ENCODE results near the gene TLN1. TPM values are rescaled to one million over a fixed set of nuclear protein-coding genes. Genes with fewer than 3 reads are reported as not detected.

Gene TLN1
- total and polyA plus RNA-seq, 2 of the 8 experiments (the other 6 are each of a cell fraction or from before 2014, with no cell fraction given) = 28.1 to 90.1 TPM

DNA sequence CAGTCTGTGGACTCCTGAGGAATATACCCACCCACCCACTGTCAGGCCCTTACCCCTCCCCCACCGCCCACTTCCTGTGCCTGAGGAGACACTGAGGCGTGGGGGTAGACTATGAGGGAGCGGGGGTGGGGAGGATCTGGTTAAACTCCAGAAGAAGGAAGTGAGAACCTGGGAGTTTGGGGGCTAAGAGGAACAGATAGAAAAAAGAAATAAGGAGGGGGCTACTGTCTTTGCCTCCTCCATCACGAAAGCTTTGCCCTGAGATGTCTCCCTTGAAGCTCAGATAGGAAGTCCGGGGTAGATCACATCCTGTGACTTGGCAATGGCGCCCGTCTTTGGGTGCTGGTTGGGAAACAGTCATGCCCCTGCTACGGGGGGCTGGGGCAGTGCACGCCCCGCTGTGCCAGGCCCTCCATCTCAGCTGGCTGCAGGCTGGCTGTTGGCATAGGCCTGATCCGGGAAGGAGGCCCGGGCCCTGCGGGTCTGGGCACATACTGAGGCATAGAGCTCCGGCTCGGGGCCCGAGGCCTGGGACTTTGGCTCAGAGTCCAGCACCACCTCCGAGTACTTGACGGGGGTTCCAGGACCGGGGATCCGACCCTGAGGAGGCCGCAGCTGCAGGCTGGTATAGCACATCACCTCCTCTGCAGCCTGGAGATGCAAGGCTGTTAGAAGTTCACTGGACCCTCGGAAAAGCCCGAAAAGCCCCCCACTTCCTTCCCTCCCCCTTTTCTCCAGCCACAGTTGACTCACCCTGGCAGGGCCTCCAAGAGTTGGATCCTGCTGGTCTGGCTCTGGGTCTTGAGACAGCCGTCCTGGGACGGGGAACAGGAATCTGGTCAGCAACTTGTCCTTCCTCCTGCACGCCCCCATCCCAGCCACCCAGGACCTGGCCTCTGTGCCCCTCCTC is 82.3 kb downstream of the TLN1 start (continued):
- TF ChIP-seq SIN3A (conservative IDR thresholded peaks at IDR 0.05 in 1 of 2, IDR thresholded peaks at IDR 0.05 in 1 of 2; ENCODE audit: low read depth in 1 of 2, low read length in 2 of 2) (no peak), BRCA1 (IDR thresholded peaks at IDR 0.05; ENCODE audit: low read depth, low read length) (no peak), SP4 (IDR thresholded peaks at IDR 0.05; ENCODE audit: low read length) (no peak), TBP (IDR thresholded peaks at IDR 0.05; ENCODE audit: low read depth, low read length) (no peak), SIX5 (IDR thresholded peaks at IDR 0.05; ENCODE audit: low read depth, low read length) (no peak), CREB1 (IDR thresholded peaks at IDR 0.05) (no peak)
- TF ChIP-seq, protein P1, sequence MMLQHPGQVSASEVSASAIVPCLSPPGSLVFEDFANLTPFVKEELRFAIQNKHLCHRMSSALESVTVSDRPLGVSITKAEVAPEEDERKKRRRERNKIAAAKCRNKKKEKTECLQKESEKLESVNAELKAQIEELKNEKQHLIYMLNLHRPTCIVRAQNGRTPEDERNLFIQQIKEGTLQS (IDR thresholded peaks at IDR 0.05; ENCODE audit: insufficient read depth, low read depth, low read length) = no peak
- TF ChIP-seq, protein P2, sequence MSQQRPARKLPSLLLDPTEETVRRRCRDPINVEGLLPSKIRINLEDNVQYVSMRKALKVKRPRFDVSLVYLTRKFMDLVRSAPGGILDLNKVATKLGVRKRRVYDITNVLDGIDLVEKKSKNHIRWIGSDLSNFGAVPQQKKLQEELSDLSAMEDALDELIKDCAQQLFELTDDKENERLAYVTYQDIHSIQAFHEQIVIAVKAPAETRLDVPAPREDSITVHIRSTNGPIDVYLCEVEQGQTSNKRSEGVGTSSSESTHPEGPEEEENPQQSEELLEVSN (IDR thresholded peaks at IDR 0.05) = no peak

Small RNA genes within 50 kb of the gene (microRNA-seq; reads per million reads assigned to microRNA genes)
- 0 to 0.23 reads per million in 2 experiments for gene MIR6852 (ENCODE audit: borderline microRNAs expressed in 2 of 2, borderline number of aligned reads in 2 of 2, borderline replicate concordance in 1 of 2)
- 0 reads per million in 2 experiments for gene MIR6853 (ENCODE audit: borderline microRNAs expressed in 2 of 2, borderline number of aligned reads in 2 of 2, borderline replicate concordance in 1 of 2)

Small RNA genes within 50 kb of the gene (small RNA-seq; reads per million reads assigned to genes)
- gene MIR6853 (ENCODE audit: insufficient read depth) (0.51 reads per million), gene RMRP (ENCODE audit: insufficient read depth) (not detected), gene RN7SL22P (ENCODE audit: insufficient read depth) (not detected)

Other genes with a start within 250 kb of the TLN1 start
- 6.8 and 7.9 TPM in 2 replicates for gene RUSC2, start 242.1 kb downstream of the TLN1 start, total RNA-seq (2021; fragmentation: NEBNext Ultra II Directional; extraction: Animal tissue kit (Norgen Biotek cat#: 25700))
- 4.2 and 5.7 TPM in 2 replicates for gene RUSC2, start 242.1 kb downstream of the TLN1 start, polyA plus RNA-seq (2011; rRNA removed)
- 13.9 and 17.5 TPM in 2 replicates for gene TESK1, start 126.9 kb downstream of the TLN1 start, total RNA-seq (2021; fragmentation: NEBNext Ultra II Directional; extraction: Animal tissue kit (Norgen Biotek cat#: 25700))
- gene TESK1, start 126.9 kb downstream of the TLN1 start, polyA plus RNA-seq (2011; rRNA removed) = 13.5 and 19.2 TPM in 2 replicates
- 4.0 and 4.5 TPM in 2 replicates for gene CD72, start 113.8 kb downstream of the TLN1 start, total RNA-seq (2021; fragmentation: NEBNext Ultra II Directional; extraction: Animal tissue kit (Norgen Biotek cat#: 25700))
- gene CD72, start 113.8 kb downstream of the TLN1 start, polyA plus RNA-seq (2011; rRNA removed) = 4.5 and 4.9 TPM in 2 replicates
- gene SIT1, start 81.3 kb downstream of the TLN1 start, total RNA-seq (2021; fragmentation: NEBNext Ultra II Directional; extraction: Animal tissue kit (Norgen Biotek cat#: 25700)) = 7.8 and 8.2 TPM in 2 replicates
- 11.4 and 12.8 TPM in 2 replicates for gene SIT1, start 81.3 kb downstream of the TLN1 start, polyA plus RNA-seq (2011; rRNA removed)
- 14,987 and 16,528 TPM in 2 replicates for gene RMRP, start 74.2 kb downstream of the TLN1 start, total RNA-seq (2021; fragmentation: NEBNext Ultra II Directional; extraction: Animal tissue kit (Norgen Biotek cat#: 25700))
- 105 and 169 TPM in 2 replicates for gene RMRP, start 74.2 kb downstream of the TLN1 start, polyA plus RNA-seq (2011; rRNA removed)
- gene CCDC107, start 73.9 kb downstream of the TLN1 start, total RNA-seq (2021; fragmentation: NEBNext Ultra II Directional; extraction: Animal tissue kit (Norgen Biotek cat#: 25700)) = 9.0 and 10.5 TPM in 2 replicates
- gene CCDC107, start 73.9 kb downstream of the TLN1 start, polyA plus RNA-seq (2011; rRNA removed) = 8.2 and 8.6 TPM in 2 replicates
- 17.5 and 18.6 TPM in 2 replicates for gene ARHGEF39, start 67.0 kb downstream of the TLN1 start, total RNA-seq (2021; fragmentation: NEBNext Ultra II Directional; extraction: Animal tissue kit (Norgen Biotek cat#: 25700))
- 15.9 and 18.7 TPM in 2 replicates for gene ARHGEF39, start 67.0 kb downstream of the TLN1 start, polyA plus RNA-seq (2011; rRNA removed)
- gene CA9, start 58.3 kb downstream of the TLN1 start, total RNA-seq (2021; fragmentation: NEBNext Ultra II Directional; extraction: Animal tissue kit (Norgen Biotek cat#: 25700)) = 1.3 and 1.4 TPM in 2 replicates
- 1.8 and 2.4 TPM in 2 replicates for gene CA9, start 58.3 kb downstream of the TLN1 start, polyA plus RNA-seq (2011; rRNA removed)
- 181 and 197 TPM in 2 replicates for gene TPM2, start 42.3 kb downstream of the TLN1 start, total RNA-seq (2021; fragmentation: NEBNext Ultra II Directional; extraction: Animal tissue kit (Norgen Biotek cat#: 25700))
- 62.5 and 71.2 TPM in 2 replicates for gene TPM2, start 42.3 kb downstream of the TLN1 start, polyA plus RNA-seq (2011; rRNA removed)
- gene CREB3, start 471 bp upstream of the TLN1 start, total RNA-seq (2021; fragmentation: NEBNext Ultra II Directional; extraction: Animal tissue kit (Norgen Biotek cat#: 25700)) = 24.4 and 26.5 TPM in 2 replicates
- 25.7 and 29.1 TPM in 2 replicates for gene CREB3, start 471 bp upstream of the TLN1 start, polyA plus RNA-seq (2011; rRNA removed)
- 69.1 and 71.9 TPM in 2 replicates for gene GBA2, start 17.0 kb upstream of the TLN1 start, total RNA-seq (2021; fragmentation: NEBNext Ultra II Directional; extraction: Animal tissue kit (Norgen Biotek cat#: 25700))
- gene GBA2, start 17.0 kb upstream of the TLN1 start, polyA plus RNA-seq (2011; rRNA removed) = 64.2 and 81.4 TPM in 2 replicates
- gene RGP1, start 17.1 kb upstream of the TLN1 start, total RNA-seq (2021; fragmentation: NEBNext Ultra II Directional; extraction: Animal tissue kit (Norgen Biotek cat#: 25700)) = 21.8 and 22.7 TPM in 2 replicates
- gene RGP1, start 17.1 kb upstream of the TLN1 start, polyA plus RNA-seq (2011; rRNA removed) = 11.8 and 13.9 TPM in 2 replicates
- gene MSMP, start 22.1 kb upstream of the TLN1 start, total RNA-seq (2021; fragmentation: NEBNext Ultra II Directional; extraction: Animal tissue kit (Norgen Biotek cat#: 25700)) = not detected in 2 replicates
- gene MSMP, start 22.1 kb upstream of the TLN1 start, polyA plus RNA-seq (2011; rRNA removed) = 0.53 and 1.3 TPM in 2 replicates
- 11.0 and 14.3 TPM in 2 replicates for gene NPR2, start 59.4 kb upstream of the TLN1 start, total RNA-seq (2021; fragmentation: NEBNext Ultra II Directional; extraction: Animal tissue kit (Norgen Biotek cat#: 25700))
- gene NPR2, start 59.4 kb upstream of the TLN1 start, polyA plus RNA-seq (2011; rRNA removed) = 13.7 and 17.0 TPM in 2 replicates
- 0.37 and 0.55 TPM in 2 replicates for gene SPAG8, start 80.1 kb upstream of the TLN1 start, total RNA-seq (2021; fragmentation: NEBNext Ultra II Directional; extraction: Animal tissue kit (Norgen Biotek cat#: 25700))
- gene SPAG8, start 80.1 kb upstream of the TLN1 start, polyA plus RNA-seq (2011; rRNA removed) = 0.31 and 0.44 TPM in 2 replicates
- gene HINT2, start 82.8 kb upstream of the TLN1 start, total RNA-seq (2021; fragmentation: NEBNext Ultra II Directional; extraction: Animal tissue kit (Norgen Biotek cat#: 25700)) = 32.1 and 34.8 TPM in 2 replicates
- gene HINT2, start 82.8 kb upstream of the TLN1 start, polyA plus RNA-seq (2011; rRNA removed) = 51.2 and 62.1 TPM in 2 replicates
- not detected in 2 replicates for gene FAM221B, start 96.5 kb upstream of the TLN1 start, total RNA-seq (2021; fragmentation: NEBNext Ultra II Directional; extraction: Animal tissue kit (Norgen Biotek cat#: 25700))
- gene FAM221B, start 96.5 kb upstream of the TLN1 start, polyA plus RNA-seq (2011; rRNA removed) = 0.03 TPM in 1 of 2 replicates, not detected in the other
- gene TMEM8B, start 97.0 kb upstream of the TLN1 start, total RNA-seq (2021; fragmentation: NEBNext Ultra II Directional; extraction: Animal tissue kit (Norgen Biotek cat#: 25700)) = 5.7 and 7.5 TPM in 2 replicates
- gene TMEM8B, start 97.0 kb upstream of the TLN1 start, polyA plus RNA-seq (2011; rRNA removed) = 10.4 and 12.2 TPM in 2 replicates
- gene OR13J1, start 138.2 kb upstream of the TLN1 start, total RNA-seq (2021; fragmentation: NEBNext Ultra II Directional; extraction: Animal tissue kit (Norgen Biotek cat#: 25700)) = not detected in 2 replicates
- not detected in 2 replicates for gene OR13J1, start 138.2 kb upstream of the TLN1 start, polyA plus RNA-seq (2011; rRNA removed)
- gene HRCT1, start 174.0 kb upstream of the TLN1 start, total RNA-seq (2021; fragmentation: NEBNext Ultra II Directional; extraction: Animal tissue kit (Norgen Biotek cat#: 25700)) = not detected in 2 replicates
- gene HRCT1, start 174.0 kb upstream of the TLN1 start, polyA plus RNA-seq (2011; rRNA removed) = not detected in 2 replicates
- not detected in 2 replicates for gene SPAAR, start 177.3 kb upstream of the TLN1 start, total RNA-seq (2021; fragmentation: NEBNext Ultra II Directional; extraction: Animal tissue kit (Norgen Biotek cat#: 25700))
- 0.27 and 0.33 TPM in 2 replicates for gene SPAAR, start 177.3 kb upstream of the TLN1 start, polyA plus RNA-seq (2011; rRNA removed)
- gene OR2S2, start 226.0 kb upstream of the TLN1 start, total RNA-seq (2021; fragmentation: NEBNext Ultra II Directional; extraction: Animal tissue kit (Norgen Biotek cat#: 25700)) = not detected in 2 replicates
- not detected in 2 replicates for gene OR2S2, start 226.0 kb upstream of the TLN1 start, polyA plus RNA-seq (2011; rRNA removed)